ENCODE measurements around the gene NRG2.

GRCh38 chr5:139895647-139896046, 147.5 kb downstream of the NRG2 start:
- TF ChIP-seq MAX (IDR thresholded peaks at IDR 0.05; ENCODE audit: low read depth, low read length): no peak
- no peak for TF ChIP-seq POLR2A (IDR thresholded peaks at IDR 0.05; ENCODE audit: extremely low read depth, insufficient read length)
- no peak for TF ChIP-seq CTCF (IDR thresholded peaks at IDR 0.05; ENCODE audit: low read depth, low read length)
- TF ChIP-seq MYC (IDR thresholded peaks at IDR 0.05; ENCODE audit: low read depth, low read length): no peak

All from NB4 (cell line).